Mesodermal cell (in vitro differentiated cells): ENCODE data around the gene SLC25A20.
A peak's percentile ranks its signal among the peaks of the same experiment; 100 is the strongest.

Experiments
- H3K27ac ChIP-seq: 2 replicates; pipeline ENCODE4 v1.7.0; 2013; ENCODE audit warnings: mild to moderate bottlenecking, low read depth, low read length, moderate library complexity; ENCODE audit not compliant: severe bottlenecking
- H3K36me3 ChIP-seq: 2 replicates; pipeline ENCODE4 v1.7.1; 2013; ENCODE audit warnings: mild to moderate bottlenecking, low read length, moderate library complexity; ENCODE audit not compliant: control insufficient read depth, insufficient read depth
- H3K4me1 ChIP-seq: one replicate; pipeline ENCODE4 v1.7.1; 2013; ENCODE audit warnings: mild to moderate bottlenecking, low read length; ENCODE audit not compliant: insufficient read depth, control insufficient read depth, poor library complexity, severe bottlenecking
- H3K4me3 ChIP-seq: 2 replicates; pipeline ENCODE4 v1.7.0; 2013; ENCODE audit warnings: low read length, control low read depth, mild to moderate bottlenecking; ENCODE audit not compliant: insufficient read depth, poor library complexity, severe bottlenecking; ENCODE audit errors: extremely low read depth
- H3K9me3 ChIP-seq: 2 replicates; pipeline ENCODE4 v1.7.1; 2013; ENCODE audit warnings: mild to moderate bottlenecking, low read length, moderate library complexity; ENCODE audit not compliant: control insufficient read depth
- WGBS, 2 experiments: methylation state at CpG; one replicate each; pipeline ENCODE4 v1.1.5; 2013; ENCODE audit warnings: missing lambda C conversion rate in 2 of 2; ENCODE audit not compliant: insufficient coverage in 2 of 2; 5-methylcytosine and 5-hydroxymethylcytosine counted together

The SLC25A20 gene

DNA sequence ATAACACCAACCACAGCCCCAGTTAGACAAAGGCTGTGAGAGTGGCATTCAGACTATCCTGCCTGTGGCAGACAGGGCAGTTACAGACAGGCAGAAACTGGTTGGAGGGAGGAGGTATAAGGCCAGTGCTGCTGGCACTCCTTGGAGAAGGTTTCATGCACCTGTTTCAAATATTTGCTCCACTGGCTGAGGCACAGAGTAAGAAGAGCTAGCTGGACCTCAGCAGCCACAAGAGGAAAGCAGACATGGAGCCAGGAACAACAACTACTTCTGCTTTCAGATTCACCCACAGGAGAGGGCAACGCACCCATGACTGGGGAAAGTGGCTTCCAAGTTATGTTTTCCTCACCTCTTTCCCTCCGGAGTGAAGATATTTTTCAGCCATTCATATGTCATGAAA is 39.5 kb downstream of the SLC25A20 start:
- H3K9me3 ChIP-seq = no peaks in the 10 kb centered on the region
- no CpG with 5 or more reads among the region's 2 CpGs for WGBS, 2 experiments
- H3K4me1 ChIP-seq = no peaks in the 10 kb centered on the region
- no peak overlapping the region for H3K4me3 ChIP-seq
- peaks cover 4% of the 10 kb centered on the region for H3K36me3 ChIP-seq
- no peak overlapping the region for H3K27ac ChIP-seq

GRCh38 chr3:48858709-48859108 is 40.0 kb downstream of the SLC25A20 start:
- H3K36me3 ChIP-seq = peaks cover 4% of the 10 kb centered on the region
- WGBS, 2 experiments = 79% methylated on average over 2 of the region's 2 CpGs; no CpG with 5 or more reads in 1 of the 2 experiments
- H3K4me1 ChIP-seq = no peaks in the 10 kb centered on the region
- H3K9me3 ChIP-seq = no peaks in the 10 kb centered on the region
- H3K4me3 ChIP-seq = no peak overlapping the region
- no peak overlapping the region for H3K27ac ChIP-seq

GRCh38 chr3:48857641-48858040 is 41.0 kb downstream of the SLC25A20 start:
- WGBS, 2 experiments = 100% methylated on average over 1 of the region's 2 CpGs; no CpG with 5 or more reads in 1 of the 2 experiments

GRCh38 chr3:48856469-48856868 is 42.2 kb downstream of the SLC25A20 start:
- no peaks in the 10 kb centered on the region for H3K9me3 ChIP-seq
- WGBS, 2 experiments = 83 to 86% methylated on average over 1 to 2 of the region's 4 CpGs
- no peaks in the 10 kb centered on the region for H3K36me3 ChIP-seq
- no peak overlapping the region for H3K4me3 ChIP-seq
- H3K27ac ChIP-seq = no peak overlapping the region
- no peaks in the 10 kb centered on the region for H3K4me1 ChIP-seq

More at GRCh38 chr3:48857641-48858040, 41.0 kb downstream of the SLC25A20 start:
- Histone ChIP-seq H3K4me1 (no peaks in the 10 kb centered on the region), H3K9me3 (no peaks in the 10 kb centered on the region), H3K27ac (no peak overlapping the region), H3K36me3 (peaks cover 4% of the 10 kb centered on the region), H3K4me3 (no peak overlapping the region)

GRCh38 chr3:48855681-48856447 is 42.8 kb downstream of the SLC25A20 start:
- Histone ChIP-seq H3K4me3 (no peak overlapping the region), H3K4me1 (no peaks in the 10 kb centered on the region), H3K9me3 (no peaks in the 10 kb centered on the region), H3K27ac (no peak overlapping the region), H3K36me3 (no peaks in the 10 kb centered on the region)
- 97% methylated on average over 6 to 7 of the region's 9 CpGs for WGBS, 2 experiments

GRCh38 chr3:48852151-48852550 is 46.5 kb downstream of the SLC25A20 start:
- Histone ChIP-seq H3K36me3 (no peaks in the 10 kb centered on the region), H3K27ac (no peak overlapping the region), H3K4me1 (no peaks in the 10 kb centered on the region), H3K9me3 (no peaks in the 10 kb centered on the region), H3K4me3 (no peak overlapping the region)
- 80 to 84% methylated on average over 3 to 5 of the region's 5 CpGs for WGBS, 2 experiments

DNA sequence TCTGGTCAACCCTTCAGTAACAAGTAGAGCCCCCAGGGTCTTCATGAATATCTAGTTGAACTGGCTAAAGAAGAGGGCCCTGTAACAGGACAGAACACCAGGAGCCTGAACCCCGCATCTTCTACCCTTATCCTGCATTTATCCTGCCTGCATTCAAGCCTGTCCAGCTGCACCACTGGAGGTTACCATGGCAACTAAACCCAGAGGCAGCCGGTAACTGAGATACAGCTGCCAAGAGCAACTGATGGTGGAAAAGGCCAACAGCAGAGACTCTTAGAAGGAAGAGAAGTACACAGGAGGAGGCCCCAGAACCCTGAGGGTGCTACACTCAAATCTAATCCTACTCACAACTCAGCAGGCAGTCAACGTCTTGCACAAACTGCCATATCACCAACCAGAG is 47.3 kb downstream of the SLC25A20 start:
- no peak overlapping the region for H3K4me3 ChIP-seq
- WGBS, 2 experiments = 60 to 85% methylated on average over 1 to 2 of the region's 3 CpGs
- no peak overlapping the region for H3K27ac ChIP-seq
- no peaks in the 10 kb centered on the region for H3K4me1 ChIP-seq
- no peaks in the 10 kb centered on the region for H3K36me3 ChIP-seq
- H3K9me3 ChIP-seq = no peaks in the 10 kb centered on the region

DNA sequence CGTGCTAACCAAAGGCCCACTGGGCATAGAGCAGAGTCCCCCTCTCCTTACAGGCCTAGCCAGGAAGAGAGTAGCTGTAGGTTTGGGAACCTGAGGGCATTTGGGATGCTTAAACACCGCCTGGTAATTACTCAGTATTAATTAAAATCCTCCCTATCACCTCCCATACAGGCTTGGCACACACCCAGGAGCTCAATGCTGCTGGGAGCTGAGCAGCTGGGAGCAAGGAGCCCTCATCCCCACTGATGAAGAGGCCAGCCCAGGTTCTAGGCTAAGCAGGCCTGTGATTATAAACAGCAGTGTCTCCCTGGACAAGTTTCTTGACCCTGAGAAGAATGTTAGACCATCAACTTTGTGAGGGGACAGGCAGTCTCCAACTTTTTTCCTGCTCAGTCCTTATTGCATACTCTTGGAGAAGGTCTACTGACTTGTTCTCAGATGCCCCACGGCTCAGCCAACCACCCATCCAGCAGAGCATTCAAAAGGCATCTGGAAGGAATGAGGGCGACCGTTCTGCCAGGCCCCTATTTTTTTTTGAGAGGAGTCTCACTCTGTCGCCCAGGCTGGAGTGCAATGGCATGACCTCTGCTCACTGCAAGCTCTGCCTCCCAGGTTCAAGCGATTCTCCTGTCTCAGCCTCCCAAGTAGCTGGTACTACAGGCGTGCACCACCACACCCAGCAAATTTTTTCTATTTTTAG is 49.7 kb downstream of the SLC25A20 start:
- H3K36me3 ChIP-seq = peaks cover 3% of the 10 kb centered on the region
- H3K27ac ChIP-seq = no peak overlapping the region
- H3K9me3 ChIP-seq = no peaks in the 10 kb centered on the region
- H3K4me3 ChIP-seq = no peak overlapping the region
- no peaks in the 10 kb centered on the region for H3K4me1 ChIP-seq
- WGBS, 2 experiments = 96 to 97% methylated on average over 3 to 7 of the region's 8 CpGs

DNA sequence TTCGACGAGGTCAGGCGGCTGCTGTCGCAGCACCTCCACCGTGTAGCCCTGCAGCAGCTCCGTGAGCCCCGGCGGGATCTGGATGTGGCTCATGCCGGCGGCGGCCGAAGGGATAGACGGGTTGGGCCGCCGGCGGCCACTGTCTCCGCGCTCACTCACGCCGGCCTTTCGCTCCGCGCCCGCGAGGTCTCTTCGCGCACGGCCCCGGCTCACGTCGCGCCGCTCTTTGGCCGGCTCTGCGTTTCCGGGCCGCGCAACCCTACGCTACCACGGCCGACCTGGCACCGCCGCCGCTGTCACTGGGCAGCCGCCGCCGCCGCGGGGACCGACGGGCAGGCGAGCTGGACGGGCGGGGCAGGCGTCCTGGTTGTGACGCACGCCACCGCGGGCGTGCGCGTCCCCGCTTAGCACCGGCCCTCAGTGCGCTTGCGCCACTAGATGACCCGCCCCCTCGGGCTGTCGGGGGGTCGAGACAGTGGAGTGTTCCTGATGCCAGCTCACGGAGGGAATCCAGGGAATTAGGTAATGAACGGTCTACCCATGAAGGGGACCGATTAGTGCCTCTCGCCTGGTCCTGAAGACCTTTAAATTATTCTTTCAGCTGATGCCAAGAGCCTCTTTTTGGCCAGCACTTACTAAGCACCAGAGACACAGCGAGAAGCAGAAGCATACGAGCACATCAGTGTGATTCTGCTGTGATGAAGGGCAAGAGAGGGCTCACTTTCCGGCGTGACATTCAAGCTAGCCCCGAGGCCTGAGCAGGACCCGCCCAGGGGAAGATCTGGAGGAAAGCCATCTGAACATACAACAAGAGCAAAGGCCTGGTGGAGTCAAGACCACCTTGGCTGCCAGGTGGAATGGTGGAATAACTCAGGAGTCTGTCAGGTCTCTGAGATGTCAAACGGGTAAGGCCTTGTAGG is 50.9 kb downstream of the SLC25A20 start, which contains the start of gene PRKAR2A:
TSS of gene PRKAR2A (minus strand) at position 371 of the 920 bp plus-strand sequence. CDS start at position 93, 278 bp downstream.
- Histone ChIP-seq H3K4me1 (no peaks in the 10 kb centered on the region), H3K36me3 (peaks cover 3% of the 10 kb centered on the region), H3K27ac (peak within 1 kb of the TSS; percentile 66), H3K4me3 (peak within 1 kb of the TSS; percentile 75), H3K9me3 (no peaks in the 10 kb centered on the region)
- 7 to 8% methylated on average over 57 to 66 of the region's 81 CpGs for WGBS, 2 experiments

DNA sequence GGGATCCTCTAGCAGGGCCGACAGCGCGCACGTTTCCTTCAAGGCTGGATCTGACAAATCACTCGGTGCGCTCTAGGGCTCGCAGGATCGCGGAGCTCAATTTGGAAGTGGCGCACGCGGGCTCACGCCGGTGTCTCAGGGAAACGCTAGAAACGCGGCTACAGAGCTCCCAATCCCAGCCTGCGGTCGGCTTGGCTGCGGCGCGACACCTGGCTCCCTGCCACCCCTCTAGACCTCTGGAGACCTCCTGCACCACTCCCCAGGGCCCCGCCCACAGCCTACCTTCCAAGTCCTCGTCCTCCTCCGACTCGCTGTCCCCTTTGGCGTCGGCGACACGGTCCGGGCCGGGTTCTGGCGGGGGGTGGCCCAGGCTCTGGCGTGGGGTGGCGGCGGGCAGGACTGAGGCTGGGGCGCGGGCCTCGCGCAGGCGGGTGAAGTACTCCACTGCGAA is 51.6 kb downstream of the SLC25A20 start:
- H3K9me3 ChIP-seq = no peaks in the 10 kb centered on the region
- H3K36me3 ChIP-seq = peaks cover 3% of the 10 kb centered on the region
- 0 to 1% methylated on average over 30 to 37 of the region's 42 CpGs for WGBS, 2 experiments
- H3K4me1 ChIP-seq = no peaks in the 10 kb centered on the region
- peak overlapping the region; percentile 75 for H3K4me3 ChIP-seq
- H3K27ac ChIP-seq = peak overlapping the region; percentile 66
